Central memory CD8-positive, alpha-beta T cell (primary cell): ENCODE results near the gene SHROOM3.

Experiments
- ATAC-seq: fragments of 150-1000 bp; cut with Tn5 transposase; replicated peaks from 2 replicates; pipeline ENCODE4 v1.10.0; 2022; ENCODE audit warnings: mild to moderate bottlenecking, moderate FRiP score, moderate number of reproducible peaks; ENCODE audit not compliant: poor library complexity, severe bottlenecking; ENCODE audit errors: extremely low read depth
- DNase-seq, 2 donors: peaks; one replicate each; pipeline ENCODE4 v3.0.0; 2021; ENCODE audit warnings: low spot score in 2 of 2
- H3K27ac Mint-ChIP-seq: one replicate; pipeline ENCODE4 v1.8.0; 2022; ENCODE audit warnings: low read depth, mild to moderate bottlenecking, moderate library complexity, mixed read lengths
- H3K27me3 Mint-ChIP-seq: one replicate; pipeline ENCODE4 v1.8.0; 2022; ENCODE audit warnings: mixed read lengths
- H3K36me3 Mint-ChIP-seq: one replicate; pipeline ENCODE4 v1.8.0; 2022; ENCODE audit warnings: mild to moderate bottlenecking, moderate library complexity, mixed read lengths; ENCODE audit not compliant: insufficient read depth
- H3K4me1 Mint-ChIP-seq: one replicate; pipeline ENCODE4 v1.8.0; 2022; ENCODE audit warnings: mixed read lengths
- H3K4me3 Mint-ChIP-seq: one replicate; pipeline ENCODE4 v1.8.0; 2022; ENCODE audit warnings: mild to moderate bottlenecking, moderate library complexity, mixed read lengths
- H3K9me3 Mint-ChIP-seq: one replicate; pipeline ENCODE4 v1.8.0; 2022; ENCODE audit warnings: mixed read lengths

Gene SHROOM3

GRCh38 chr4:76649086-76649485, 214.1 kb downstream of the SHROOM3 start:
- Mint-ChIP-seq H3K27me3 (peaks cover 14% of the 10 kb centered on the region), H3K9me3 (no peaks in the 10 kb centered on the region), H3K4me1 (no peaks in the 10 kb centered on the region), H3K4me3 (no peak overlapping the region), H3K27ac (no peak overlapping the region), H3K36me3 (no peaks in the 10 kb centered on the region)
- ATAC-seq (no peak), DNase-seq (no peak)

GRCh38 chr4:76651616-76652015, 216.6 kb downstream of the SHROOM3 start:
- DNase-seq (no peak), ATAC-seq (no peak)
- Mint-ChIP-seq H3K27ac (no peak overlapping the region), H3K9me3 (no peaks in the 10 kb centered on the region), H3K4me1 (no peaks in the 10 kb centered on the region), H3K36me3 (no peaks in the 10 kb centered on the region), H3K4me3 (no peak overlapping the region), H3K27me3 (peaks cover 5% of the 10 kb centered on the region)

GRCh38 chr4:76652389-76652788, 217.4 kb downstream of the SHROOM3 start:
- Mint-ChIP-seq H3K27ac (no peak overlapping the region), H3K4me3 (no peak overlapping the region), H3K36me3 (no peaks in the 10 kb centered on the region), H3K9me3 (no peaks in the 10 kb centered on the region), H3K27me3 (no peaks in the 10 kb centered on the region), H3K4me1 (no peaks in the 10 kb centered on the region)
- ATAC-seq = no peak
- no peak for DNase-seq

- H3K27me3 Mint-ChIP-seq = peaks cover 3% of the 10 kb centered on the region
- no peaks in the 10 kb centered on the region for H3K9me3 Mint-ChIP-seq
- no peak overlapping the region for H3K27ac Mint-ChIP-seq
- H3K4me1 Mint-ChIP-seq = no peaks in the 10 kb centered on the region
- DNase-seq (no peak), ATAC-seq (no peak)
- no peak overlapping the region for H3K4me3 Mint-ChIP-seq
- no peaks in the 10 kb centered on the region for H3K36me3 Mint-ChIP-seq
Measured at GRCh38 chr4:76654084-76654483, 219.1 kb downstream of the SHROOM3 start.

- Mint-ChIP-seq H3K27me3 (peaks cover 10% of the 10 kb centered on the region), H3K9me3 (no peaks in the 10 kb centered on the region), H3K4me3 (no peak overlapping the region), H3K27ac (no peak overlapping the region), H3K4me1 (no peaks in the 10 kb centered on the region), H3K36me3 (no peaks in the 10 kb centered on the region)
- no peak for DNase-seq
- no peak for ATAC-seq
Measured at GRCh38 chr4:76654791-76655190, 219.8 kb downstream of the SHROOM3 start.

GRCh38 chr4:76655566-76656479, 220.8 kb downstream of the SHROOM3 start:
- ATAC-seq (no peak), DNase-seq (no peak)
- Mint-ChIP-seq H3K27me3 (peaks cover 16% of the 10 kb centered on the region), H3K27ac (no peak overlapping the region), H3K36me3 (no peaks in the 10 kb centered on the region), H3K4me3 (no peak overlapping the region), H3K4me1 (no peaks in the 10 kb centered on the region), H3K9me3 (no peaks in the 10 kb centered on the region)

- Mint-ChIP-seq H3K4me1 (no peaks in the 10 kb centered on the region), H3K27me3 (peaks cover 24% of the 10 kb centered on the region), H3K36me3 (no peaks in the 10 kb centered on the region), H3K9me3 (no peaks in the 10 kb centered on the region), H3K4me3 (no peak overlapping the region), H3K27ac (no peak overlapping the region)
- no peak for DNase-seq
- no peak for ATAC-seq
Measured at GRCh38 chr4:76657443-76657842, 222.4 kb downstream of the SHROOM3 start.

- DNase-seq = no peak
- Mint-ChIP-seq H3K27ac (no peak overlapping the region), H3K4me3 (no peak overlapping the region), H3K4me1 (no peaks in the 10 kb centered on the region), H3K9me3 (no peaks in the 10 kb centered on the region), H3K36me3 (no peaks in the 10 kb centered on the region), H3K27me3 (peaks cover 24% of the 10 kb centered on the region)
- no peak for ATAC-seq
Measured at GRCh38 chr4:76658231-76659102, 223.4 kb downstream of the SHROOM3 start.

- DNase-seq = no peak
- Mint-ChIP-seq H3K4me1 (no peaks in the 10 kb centered on the region), H3K9me3 (no peaks in the 10 kb centered on the region), H3K4me3 (no peak overlapping the region), H3K27me3 (peaks cover 24% of the 10 kb centered on the region), H3K36me3 (no peaks in the 10 kb centered on the region), H3K27ac (no peak overlapping the region)
- no peak for ATAC-seq
Measured at GRCh38 chr4:76659103-76659490, 224.1 kb downstream of the SHROOM3 start.

GRCh38 chr4:76663824-76664223, 228.8 kb downstream of the SHROOM3 start:
- DNase-seq (no peak), ATAC-seq (no peak)
- Mint-ChIP-seq H3K4me1 (no peaks in the 10 kb centered on the region), H3K27me3 (peaks cover 23% of the 10 kb centered on the region), H3K36me3 (no peaks in the 10 kb centered on the region), H3K9me3 (no peaks in the 10 kb centered on the region), H3K4me3 (no peak overlapping the region), H3K27ac (no peak overlapping the region)

GRCh38 chr4:76665153-76665552, 230.1 kb downstream of the SHROOM3 start:
- no peak overlapping the region for H3K4me3 Mint-ChIP-seq
- H3K27ac Mint-ChIP-seq = no peak overlapping the region
- H3K36me3 Mint-ChIP-seq = no peaks in the 10 kb centered on the region
- peaks cover 10% of the 10 kb centered on the region for H3K27me3 Mint-ChIP-seq
- no peak for ATAC-seq
- no peaks in the 10 kb centered on the region for H3K4me1 Mint-ChIP-seq
- H3K9me3 Mint-ChIP-seq = no peaks in the 10 kb centered on the region
- no peak for DNase-seq

- Mint-ChIP-seq H3K36me3 (no peaks in the 10 kb centered on the region), H3K27me3 (peaks cover 7% of the 10 kb centered on the region), H3K27ac (no peak overlapping the region), H3K4me3 (no peak overlapping the region), H3K4me1 (no peaks in the 10 kb centered on the region), H3K9me3 (no peaks in the 10 kb centered on the region)
- no peak for DNase-seq
- ATAC-seq = no peak
Measured at GRCh38 chr4:76665721-76666120, 230.7 kb downstream of the SHROOM3 start.
